ENCODE measurements around the gene GPR35.

The GPR35 gene

DNA sequence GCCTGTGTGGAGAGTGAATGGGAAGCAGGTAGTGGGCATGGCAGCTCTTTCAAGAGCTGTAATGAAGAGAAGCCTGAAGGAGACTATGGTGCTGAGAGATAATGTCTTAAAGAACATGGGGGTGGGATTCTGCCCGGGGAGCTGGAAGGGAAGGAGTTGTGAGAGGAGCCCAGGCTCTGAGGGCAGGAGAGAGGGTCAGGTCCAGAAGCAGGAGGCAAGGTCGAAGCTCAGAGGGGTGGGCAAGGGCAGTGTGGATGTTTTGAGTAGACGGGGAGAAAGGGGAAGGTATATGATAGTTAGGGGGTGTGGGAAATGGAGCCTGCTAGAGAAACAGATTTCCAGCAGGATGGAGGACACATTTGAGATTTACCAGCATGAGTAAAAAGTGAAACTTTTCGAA lies 36.6 kb upstream of the GPR35 start:
- no peak for DNase-seq

DNA sequence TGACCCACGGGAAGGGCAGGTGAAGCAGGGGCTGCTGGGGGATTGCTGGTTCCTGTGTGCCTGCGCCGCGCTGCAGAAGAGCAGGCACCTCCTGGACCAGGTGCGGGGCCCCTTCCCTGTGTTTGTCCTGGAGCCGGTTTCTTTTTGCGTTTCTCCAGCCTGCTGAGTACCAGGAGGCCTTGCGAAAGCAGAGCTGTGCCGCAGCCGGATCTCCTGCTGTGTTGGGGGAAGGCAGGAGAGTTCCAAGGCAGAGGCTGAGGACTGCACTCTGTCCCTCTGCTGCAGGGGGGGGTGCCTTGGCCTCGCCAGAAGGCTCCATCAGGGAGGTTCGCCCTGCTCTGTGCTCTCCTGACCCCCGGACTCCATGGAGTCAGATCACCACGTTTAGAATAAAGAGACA lies 35.9 kb upstream of the GPR35 start:
- no peak for DNase-seq

DNA sequence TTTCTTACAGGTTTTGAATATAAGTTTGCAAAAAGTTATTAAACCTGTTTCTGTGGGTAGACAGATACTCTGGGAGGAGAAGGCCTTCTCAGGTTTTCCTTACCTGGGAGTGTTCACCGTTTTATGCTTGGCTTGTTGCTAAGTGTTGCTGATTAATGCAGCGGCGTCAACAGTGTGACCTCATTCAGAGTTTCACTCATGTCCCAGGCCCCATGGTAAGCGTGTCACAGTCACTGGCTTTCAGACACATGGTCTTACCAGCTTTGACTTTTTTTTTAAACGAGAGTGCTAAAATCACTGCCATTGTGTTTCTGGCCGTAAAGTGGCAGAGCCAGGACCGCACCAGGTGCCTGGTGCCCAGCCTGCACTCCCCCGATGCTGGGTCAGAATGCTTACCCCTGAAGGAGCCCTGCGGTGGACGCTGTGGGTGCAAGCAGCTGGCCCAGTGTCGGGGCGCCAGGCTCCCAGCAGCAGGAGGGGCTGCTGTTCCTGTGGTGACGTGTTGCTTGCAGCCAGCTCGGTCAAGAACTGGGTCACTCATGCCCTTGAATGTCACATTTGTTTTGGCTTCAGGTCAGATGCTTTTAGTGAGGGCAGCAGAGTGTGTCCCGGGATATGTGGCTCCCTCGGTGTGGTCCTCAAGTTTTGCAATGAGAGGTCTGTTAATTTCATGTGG lies 35.3 kb upstream of the GPR35 start:
- DNase-seq = no peak

DNA sequence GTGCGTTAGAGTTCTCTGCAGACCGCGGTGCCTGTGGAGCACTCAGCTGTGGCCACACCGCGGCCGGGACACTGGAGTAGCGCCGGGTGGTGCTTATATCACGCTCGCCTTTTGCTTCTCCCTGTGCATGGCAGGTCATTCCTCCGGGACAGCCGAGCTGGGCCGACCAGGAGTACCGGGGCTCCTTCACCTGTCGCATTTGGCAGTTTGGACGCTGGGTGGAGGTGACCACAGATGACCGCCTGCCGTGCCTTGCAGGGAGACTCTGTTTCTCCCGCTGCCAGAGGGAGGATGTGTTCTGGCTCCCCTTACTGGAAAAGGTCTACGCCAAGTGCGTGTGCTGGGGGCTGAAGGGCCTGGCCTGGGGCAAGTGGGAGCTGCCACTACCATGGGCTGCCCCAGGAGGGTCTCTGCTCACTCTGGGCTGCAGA lies 34.6 kb upstream of the GPR35 start:
- DNase-seq = no peak

DNA sequence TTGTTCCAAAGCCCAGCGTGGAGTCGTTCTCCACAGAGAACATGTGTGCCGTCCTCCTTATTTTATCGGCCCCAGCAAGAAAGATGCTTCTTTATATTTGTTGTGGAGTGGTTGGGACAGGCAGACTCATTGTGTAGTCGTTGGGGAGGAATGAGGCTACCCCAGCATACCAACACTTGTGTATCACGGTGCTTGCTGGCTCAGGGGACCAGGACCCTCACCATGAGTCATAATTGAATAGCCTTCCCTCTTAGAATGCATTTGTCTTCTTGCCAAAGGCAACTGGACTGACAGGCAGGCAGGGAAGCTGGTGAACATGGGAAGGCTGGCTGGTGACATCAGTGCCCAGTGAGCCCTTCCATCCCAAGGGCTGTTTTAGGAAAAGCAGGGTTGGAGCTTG lies 34.1 kb upstream of the GPR35 start:
- DNase-seq = no peak

DNA sequence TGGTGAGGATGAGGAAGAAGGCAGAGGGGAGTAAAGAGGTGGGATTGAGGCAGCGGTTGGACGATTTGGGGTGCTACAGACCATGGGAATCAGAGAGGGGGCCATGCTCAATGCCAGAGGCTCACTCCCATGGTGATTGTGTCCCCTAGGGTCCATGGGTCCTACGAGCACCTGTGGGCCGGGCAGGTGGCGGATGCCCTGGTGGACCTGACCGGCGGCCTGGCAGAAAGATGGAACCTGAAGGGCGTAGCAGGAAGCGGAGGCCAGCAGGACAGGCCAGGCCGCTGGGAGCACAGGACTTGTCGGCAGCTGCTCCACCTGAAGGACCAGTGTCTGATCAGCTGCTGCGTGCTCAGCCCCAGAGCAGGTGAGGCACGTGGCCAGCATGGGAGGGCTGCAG lies 33.5 kb upstream of the GPR35 start:
- no peak for DNase-seq

DNA sequence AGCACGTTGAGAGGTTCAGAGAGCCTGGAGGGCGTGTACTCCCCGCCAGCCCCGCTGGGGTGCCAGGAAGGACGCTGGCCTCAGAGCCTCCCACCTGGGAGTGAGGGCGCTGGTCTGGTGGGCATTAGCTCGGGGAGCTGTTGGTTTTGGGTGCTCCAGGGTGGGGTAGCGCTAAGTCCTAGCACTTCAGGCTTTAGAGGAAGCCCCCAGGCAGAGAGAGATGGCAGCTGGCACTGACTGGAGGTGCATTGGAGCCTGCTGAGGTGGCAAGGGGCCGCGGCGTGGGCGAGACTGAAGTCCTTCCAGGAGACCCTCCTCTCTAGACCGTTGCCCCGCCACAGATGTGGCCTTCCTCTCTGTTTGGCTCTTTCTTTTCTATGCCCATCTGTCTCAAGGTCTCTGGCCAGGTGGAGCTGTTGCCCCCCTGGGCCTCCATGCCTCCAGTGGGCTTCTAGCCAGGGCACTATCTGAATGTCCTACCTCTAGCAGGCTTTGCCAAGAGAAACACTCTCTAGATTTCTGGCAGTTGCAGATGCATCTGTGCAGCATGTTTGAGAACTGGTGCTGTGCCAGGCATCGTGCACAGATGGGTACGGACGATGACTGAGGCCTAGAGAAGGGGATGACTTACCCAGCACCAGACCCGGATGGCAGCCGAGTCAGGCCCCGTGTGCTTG lies 32.1 kb upstream of the GPR35 start:
- DNase-seq = no peak

DNA sequence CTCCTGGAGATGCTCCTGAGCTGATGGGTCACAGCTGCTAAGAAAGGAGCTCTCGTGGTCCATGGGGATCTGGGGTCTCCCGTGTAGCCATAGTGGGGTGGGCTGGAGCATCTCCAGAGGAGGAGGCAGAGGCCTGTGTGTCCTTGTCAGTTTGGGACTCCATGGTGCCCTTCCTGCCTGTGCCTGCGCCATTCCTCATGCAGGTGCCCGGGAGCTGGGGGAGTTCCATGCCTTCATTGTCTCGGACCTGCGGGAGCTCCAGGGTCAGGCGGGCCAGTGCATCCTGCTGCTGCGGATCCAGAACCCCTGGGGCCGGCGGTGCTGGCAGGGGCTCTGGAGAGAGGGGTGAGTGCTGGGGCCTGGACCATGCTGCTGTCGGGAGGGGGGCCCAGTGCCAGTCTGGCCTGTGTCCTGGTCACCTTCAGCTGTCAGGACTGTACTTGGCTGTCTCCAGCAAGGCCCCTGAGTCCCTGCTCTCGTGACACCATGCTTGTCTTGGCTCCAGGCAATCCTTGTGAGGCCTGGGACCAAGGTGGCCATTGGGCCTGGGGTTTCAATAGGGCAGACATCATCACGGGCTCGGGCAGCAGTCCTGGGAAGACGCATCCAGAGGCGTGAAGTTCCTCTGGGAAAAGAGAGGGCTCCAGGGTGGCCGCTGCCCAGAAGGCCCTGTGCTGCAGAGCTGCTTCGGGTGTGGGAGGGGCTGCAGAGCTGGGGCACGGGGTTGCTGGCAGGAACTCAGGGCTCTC lies 31.4 kb upstream of the GPR35 start:
- DNase-seq = no peak

DNA sequence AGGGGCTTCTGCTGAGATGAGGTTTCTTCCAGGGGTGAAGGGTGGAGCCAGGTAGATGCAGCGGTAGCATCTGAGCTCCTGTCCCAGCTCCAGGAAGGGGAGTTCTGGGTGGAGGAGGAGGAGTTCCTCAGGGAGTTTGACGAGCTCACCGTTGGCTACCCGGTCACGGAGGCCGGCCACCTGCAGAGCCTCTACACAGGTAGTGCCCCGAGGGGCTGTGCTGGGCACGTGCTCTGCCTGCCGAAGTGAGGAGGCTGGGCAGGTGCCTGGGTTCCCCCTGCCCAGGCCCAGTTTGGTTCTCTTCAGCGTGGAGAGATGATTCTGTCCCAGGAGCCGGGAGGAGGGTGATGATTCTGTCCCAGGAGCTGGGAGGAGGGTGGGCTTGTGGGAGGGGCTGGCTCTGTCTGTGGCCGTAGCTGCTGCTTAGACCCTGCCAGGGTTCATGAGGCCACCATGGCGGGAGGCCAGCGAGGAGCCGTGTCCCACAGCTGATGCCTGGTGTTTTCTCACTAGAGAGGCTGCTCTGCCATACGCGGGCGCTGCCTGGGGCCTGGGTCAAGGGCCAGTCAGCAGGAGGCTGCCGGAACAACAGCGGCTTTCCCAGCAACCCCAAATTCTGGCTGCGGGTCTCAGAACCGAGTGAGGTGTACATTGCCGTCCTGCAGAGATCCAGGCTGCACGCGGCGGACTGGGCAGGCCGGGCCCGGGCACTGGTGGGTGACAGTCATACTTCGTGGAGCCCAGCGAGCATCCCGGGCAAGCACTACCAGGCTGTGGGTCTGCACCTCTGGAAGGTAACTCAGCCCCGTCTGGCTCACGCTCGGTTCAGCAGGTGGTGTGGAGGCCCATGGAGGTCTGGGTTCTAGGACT lies 30.5 kb upstream of the GPR35 start:
- DNase-seq = peak in 5 of 56 donors; percentile 24 to 44 (median 43)

DNA sequence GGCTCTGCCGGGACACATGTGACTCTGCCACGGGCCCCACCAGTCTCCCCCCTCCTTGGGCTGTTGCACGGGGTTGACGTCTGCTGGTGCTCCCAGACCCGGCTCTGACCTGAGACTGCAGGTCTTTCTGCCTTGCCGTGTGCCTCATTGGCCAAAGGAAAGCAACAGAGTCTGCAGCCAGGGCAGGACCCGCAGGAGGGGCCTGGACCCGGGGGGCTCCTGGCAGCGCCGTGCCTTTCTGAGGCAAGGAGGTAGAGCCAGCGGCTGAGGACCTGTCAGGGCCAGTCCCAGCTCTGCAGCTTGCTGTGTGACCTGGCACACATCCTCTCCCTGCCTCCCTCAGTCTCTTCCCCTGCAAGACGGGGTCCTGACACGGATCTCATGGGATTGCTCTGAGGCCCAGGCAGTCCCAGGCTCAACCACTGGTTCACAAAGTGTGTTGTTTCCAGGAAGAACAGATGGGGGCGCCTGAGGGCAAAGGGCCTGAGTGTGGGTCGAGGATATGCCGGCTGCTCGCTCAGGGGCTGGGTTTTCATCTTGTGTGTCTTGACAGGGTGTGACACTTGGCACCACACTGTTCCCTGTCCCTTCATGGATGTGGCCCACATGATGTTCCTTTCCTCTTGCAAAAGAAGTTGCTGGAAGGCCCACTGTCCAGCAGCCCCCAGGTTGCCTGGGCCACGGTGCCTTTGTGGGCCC lies 29.8 kb upstream of the GPR35 start:
- DNase-seq = peak in 2 of 56 donors; percentile 29 to 35

DNA sequence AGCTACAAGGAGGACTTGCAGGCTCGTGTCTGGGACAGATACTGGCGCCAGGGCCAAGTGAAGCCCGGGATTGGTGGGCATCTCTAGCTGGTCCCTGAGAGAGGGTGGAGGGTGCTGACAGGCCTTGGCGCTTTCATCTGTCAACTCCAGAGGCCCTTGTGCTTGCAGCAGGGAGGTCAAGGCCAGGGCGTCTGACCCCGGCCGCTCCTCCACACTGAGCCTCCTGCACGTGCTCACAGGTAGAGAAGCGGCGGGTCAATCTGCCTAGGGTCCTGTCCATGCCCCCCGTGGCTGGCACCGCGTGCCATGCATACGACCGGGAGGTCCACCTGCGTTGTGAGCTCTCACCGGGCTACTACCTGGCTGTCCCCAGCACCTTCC lies 29.2 kb upstream of the GPR35 start:
- DNase-seq = no peak

DNA sequence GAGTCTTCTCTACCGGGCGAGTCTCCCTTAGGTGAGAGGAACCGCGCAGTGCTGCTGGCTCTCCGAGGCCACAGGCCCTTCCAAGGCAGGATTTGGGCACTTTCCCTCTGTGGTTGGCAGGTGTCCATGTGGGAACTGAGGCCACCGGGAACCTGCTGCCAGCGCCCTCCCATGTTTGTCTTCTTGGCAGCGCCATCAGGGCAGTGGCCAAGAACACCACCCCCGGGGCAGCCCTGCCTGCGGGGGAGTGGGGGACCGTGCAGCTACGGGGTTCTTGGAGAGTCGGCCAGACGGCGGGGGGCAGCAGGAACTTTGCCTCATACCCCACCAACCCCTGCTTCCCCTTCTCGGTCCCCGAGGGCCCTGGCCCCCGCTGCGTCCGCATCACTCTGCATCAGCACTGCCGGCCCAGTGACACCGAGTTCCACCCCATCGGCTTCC lies 28.8 kb upstream of the GPR35 start:
- peak in 42 of 56 donors; percentile 13 to 82 (median 55) for DNase-seq

DNA sequence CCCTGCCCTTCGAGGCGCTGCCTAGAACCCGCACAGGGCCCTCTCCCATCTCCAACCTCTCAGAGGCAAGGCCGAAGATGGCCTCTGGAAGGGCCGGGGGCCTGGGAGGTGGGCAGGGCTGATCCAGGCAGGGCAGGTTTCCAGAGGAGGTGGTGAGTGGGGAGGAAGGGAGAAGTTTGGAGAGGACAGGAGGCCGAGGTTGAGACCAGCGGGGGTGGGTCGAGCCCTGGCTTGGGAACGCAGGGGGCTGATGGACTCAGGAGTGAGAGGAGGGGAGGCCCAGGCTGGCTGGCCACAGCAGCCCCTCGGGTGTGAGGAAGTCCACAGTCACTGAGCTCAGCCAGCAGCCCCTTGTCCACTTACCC lies 28.2 kb upstream of the GPR35 start:
- no peak for DNase-seq

DNA sequence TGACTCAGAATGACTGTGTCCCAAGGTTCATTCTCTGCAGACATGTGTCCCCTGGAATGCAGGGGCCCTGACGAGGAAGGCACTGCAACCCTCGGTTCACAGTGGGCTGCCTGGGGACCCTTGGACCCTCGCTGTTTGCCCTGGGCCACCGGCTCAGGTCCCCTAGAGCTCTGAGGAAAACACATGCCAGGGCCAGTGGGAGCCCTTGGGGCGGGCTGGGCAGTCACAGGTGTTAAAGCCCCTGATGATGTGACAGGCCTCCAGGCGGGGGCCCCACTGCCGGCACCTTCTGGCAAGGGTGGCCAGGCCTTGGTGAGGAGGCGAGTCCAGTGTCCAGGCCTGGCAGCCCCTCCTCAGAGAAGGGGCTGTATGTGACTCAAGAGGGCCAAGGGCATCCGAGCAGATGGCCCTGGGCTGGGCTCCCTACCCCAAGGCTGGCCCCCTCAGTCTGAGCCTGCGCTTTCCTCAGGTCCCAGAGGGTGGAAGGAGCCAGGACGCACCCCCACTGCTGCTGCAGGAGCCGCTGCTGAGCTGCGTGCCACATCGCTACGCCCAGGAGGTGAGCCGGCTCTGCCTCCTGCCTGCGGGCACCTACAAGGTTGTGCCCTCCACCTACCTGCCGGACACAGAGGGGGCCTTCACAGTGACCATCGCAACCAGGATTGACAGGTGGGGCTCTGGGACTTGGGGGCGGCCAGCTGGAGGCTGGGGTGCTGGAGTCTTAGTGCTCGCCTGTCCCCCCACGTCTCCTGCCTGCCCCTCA lies 27.7 kb upstream of the GPR35 start:
- DNase-seq = no peak

DNA sequence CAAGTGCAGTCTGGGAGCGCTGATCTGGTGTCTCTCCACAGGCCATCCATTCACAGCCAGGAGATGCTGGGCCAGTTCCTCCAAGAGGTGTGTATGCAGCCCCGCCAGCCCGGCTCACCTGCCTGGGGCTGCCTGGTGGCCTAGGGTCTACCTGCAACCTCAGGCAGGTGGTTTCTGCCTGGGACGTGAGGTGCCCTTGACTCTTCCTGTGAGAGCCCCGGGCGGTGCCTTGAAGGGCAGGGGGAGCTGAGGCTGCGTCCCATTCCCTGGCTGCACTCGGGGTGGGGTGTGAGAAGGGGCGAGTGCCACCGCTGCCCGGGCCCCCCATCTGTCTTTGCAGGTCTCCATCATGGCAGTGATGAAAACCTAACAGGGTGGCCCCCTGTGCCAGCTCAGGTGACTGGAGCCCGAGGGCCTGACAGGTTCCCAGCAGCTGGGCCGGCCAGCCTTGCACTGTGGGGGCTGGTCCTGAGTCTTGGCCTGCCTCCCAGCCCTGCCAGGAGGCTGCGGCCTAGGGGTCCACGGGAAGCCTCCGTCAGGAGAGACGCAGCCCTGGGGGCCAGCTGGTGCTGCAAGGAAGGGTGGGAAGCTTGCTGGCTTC lies 26.9 kb upstream of the GPR35 start:
- DNase-seq = no peak

DNA sequence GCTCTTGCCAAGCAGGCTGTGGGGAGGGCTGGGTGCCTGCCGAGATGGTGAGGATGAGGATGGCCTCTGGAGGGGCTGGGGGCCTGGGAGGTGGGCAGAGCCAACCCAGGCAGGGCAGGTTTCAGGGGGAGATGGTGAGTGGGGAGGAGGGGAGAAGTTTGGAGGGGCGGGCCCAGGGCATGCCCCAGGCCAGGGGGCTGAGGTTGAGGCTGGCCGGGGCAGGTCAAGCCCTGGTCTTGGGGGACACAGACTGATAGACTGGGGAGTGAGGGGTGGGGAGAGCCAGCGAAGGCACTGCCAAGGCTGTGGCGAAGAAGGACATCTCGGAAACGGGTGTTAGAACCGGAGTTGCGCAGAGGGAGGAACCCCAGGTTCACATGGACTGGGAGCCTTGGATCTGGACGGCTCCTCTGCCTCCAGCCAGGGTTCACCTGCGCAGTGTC lies 26.1 kb upstream of the GPR35 start:
- no peak for DNase-seq

DNA sequence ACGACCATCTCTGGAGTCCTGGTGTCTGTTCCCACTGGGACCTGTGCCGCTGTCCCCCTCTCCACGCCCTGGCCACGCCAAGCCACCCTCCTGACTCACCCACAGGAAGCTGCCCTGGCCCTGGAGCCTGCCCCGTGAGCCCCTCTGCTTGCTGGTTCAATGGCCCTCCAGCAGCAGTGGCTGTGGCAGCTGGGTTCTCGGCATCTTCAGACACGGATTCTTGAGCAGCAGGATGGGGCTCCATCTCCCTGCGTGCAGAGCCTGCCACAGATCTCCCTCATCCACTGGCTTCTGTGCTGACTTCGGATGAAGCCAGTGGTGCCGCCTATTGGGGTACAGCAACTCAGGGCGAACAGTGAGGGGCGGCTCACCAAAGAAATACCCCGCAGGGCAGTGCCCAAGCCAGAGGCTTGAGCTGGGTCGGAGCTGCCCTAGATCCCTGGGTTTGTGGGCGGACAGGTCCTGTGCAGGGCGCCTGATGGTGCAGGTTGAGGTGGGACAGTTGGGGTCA lies 24.8 kb upstream of the GPR35 start:
- DNase-seq = no peak

DNA sequence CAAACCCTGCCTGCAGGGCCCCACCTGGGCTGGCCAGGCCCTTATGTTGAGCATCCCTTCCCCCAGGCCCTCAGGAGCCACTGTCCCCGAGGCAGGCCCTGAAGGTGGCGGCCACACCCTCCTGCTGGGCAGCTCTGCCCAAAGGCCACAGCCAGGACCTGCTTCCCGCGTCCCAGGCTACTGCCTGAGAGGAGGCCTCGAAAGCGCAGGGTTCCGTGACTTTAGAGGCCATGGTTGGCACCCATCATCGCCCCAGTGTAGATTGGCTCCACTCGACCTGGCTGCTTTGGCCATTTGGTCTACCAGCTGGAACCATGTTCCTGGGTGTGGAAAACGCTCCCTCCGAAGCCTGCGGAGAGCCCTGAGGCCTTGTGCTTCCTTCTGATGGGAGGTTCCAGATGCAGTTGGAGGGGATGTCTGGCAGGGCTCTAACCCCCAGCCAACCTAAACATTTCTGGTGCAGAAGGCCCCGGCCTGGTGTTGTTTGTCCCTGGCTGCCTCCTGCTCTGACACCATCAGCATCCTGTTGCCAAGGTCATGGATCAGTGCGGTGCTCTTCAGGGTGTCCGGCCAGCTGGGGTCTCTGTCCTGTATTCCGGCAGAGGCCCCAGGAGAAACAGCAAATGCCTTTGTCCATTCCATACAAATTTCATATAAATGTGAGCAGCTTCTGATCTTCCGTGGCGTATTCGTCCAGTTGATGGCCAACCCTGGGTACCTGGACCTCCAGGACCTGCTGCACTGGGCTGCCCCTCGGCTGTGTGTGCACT lies 24.0 kb upstream of the GPR35 start:
- no peak for DNase-seq

DNA sequence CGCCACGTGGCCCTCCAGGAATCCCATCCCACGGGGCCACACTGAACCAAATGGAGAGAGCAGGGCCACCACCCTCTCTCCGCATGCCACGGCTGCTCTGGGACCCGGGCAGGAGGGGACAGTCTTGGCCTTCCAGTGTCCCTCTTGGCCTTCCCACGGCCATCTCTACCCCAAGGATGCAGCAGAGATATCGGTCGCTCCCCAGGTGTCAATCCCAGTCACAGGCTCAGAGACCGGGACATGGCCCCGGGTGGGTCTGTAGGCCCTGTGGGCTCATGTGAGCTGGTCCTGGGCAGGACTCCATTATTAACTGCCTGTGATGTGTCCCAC lies 23.5 kb upstream of the GPR35 start:
- no peak for DNase-seq

All from amygdala (tissue), 56 donors.